Measurements from ENCODE around the gene FST.

The FST gene

GRCh38 chr5:53508125-53508524 lies 27.7 kb downstream of the FST start:
- DNase-seq (ENCODE audit: extremely low read depth in 1 of 2, low read depth in 1 of 2): no peak

DNA sequence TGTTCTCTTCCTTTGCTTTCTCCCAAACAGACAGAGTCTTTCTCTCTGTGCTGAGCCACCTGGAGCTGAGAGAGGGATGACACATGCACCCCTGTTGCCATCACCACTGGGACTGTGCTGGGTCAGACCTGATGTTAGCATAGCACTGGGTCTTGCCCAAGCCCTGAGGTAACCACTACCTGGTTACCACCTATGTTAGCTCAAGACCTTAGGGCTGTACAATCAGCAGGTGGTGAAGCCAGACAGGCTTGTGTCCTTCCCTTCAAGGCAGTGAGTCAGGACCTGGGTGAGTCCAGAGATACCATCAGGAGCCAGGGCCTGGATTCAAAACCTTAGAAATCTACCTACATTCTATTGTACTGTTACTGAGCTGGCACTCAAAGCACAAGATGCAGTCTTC lies 32.1 kb downstream of the FST start:
- DNase-seq (ENCODE audit: extremely low read depth in 1 of 2, low read depth in 1 of 2): no peak

GRCh38 chr5:53515988-53516387 lies 35.6 kb downstream of the FST start:
- DNase-seq (ENCODE audit: extremely low read depth in 1 of 2, low read depth in 1 of 2): no peak

- no peak for DNase-seq (ENCODE audit: extremely low read depth in 1 of 2, low read depth in 1 of 2)
Measured at GRCh38 chr5:53520813-53521212, 40.4 kb downstream of the FST start.

All from activated CD8-positive, alpha-beta memory T cell treated with anti-CD3 and anti-CD28 coated beads for 1 hour (primary cell).